GM19043 (cell line): ENCODE data around the gene TMEM80.
"Not testable (repeated sequence)": the region's sequence is repeated elsewhere in the genome, so short reads cannot be mapped to it uniquely, and the experiment has no call there.

Source experiments
- ATAC-seq: cut with Tn5 transposase; IDR thresholded peaks from one replicate; pipeline ENCODE4 v1.9.1; 2021; ENCODE audit warnings: low read depth; ENCODE audit not compliant: unreplicated experiment

TMEM80 gene

GRCh38 chr11:679271-680207, 16.1 kb upstream of the TMEM80 start:
- ATAC-seq = no peak

GRCh38 chr11:680476-680875, 15.1 kb upstream of the TMEM80 start:
- no peak for ATAC-seq

- no peak for ATAC-seq
Observed at GRCh38 chr11:680970-681369, 14.6 kb upstream of the TMEM80 start.

- ATAC-seq = no peak
Observed at GRCh38 chr11:686451-687243, 9.0 kb upstream of the TMEM80 start.

GRCh38 chr11:687751-688150, 7.9 kb upstream of the TMEM80 start:
- no peak for ATAC-seq

GRCh38 chr11:688681-689080, 6.9 kb upstream of the TMEM80 start:
- no peak for ATAC-seq

GRCh38 chr11:689625-690024, 6.0 kb upstream of the TMEM80 start:
- ATAC-seq = no peak

- ATAC-seq = not testable (repeated sequence)
Observed at GRCh38 chr11:690244-690643, 5.4 kb upstream of the TMEM80 start.

- ATAC-seq = no peak
Observed at GRCh38 chr11:690738-691633, 4.6 kb upstream of the TMEM80 start.

- no peak for ATAC-seq
Observed at GRCh38 chr11:691710-692590, 3.7 kb upstream of the TMEM80 start.

GRCh38 chr11:692824-693414, 2.7 kb upstream of the TMEM80 start:
- ATAC-seq = no peak

GRCh38 chr11:693415-693831, 2.2 kb upstream of the TMEM80 start:
- no peak for ATAC-seq

- ATAC-seq = no peak
Observed at GRCh38 chr11:693887-694562, 1.6 kb upstream of the TMEM80 start.

GRCh38 chr11:694563-695287, 891 bp upstream of the TMEM80 start, which contains the start of gene DEAF1:
Gene DEAF1, minus strand, starts transcription at chr11:695222. Its CDS starts 175 bp downstream, at chr11:695047.
- ATAC-seq = peak; percentile 79

- no peak for ATAC-seq
Observed at GRCh38 chr11:695288-695537, 403 bp upstream of the TMEM80 start.

GRCh38 chr11:696955-697491, 1.4 kb downstream of the TMEM80 start:
- ATAC-seq = no peak

- no peak for ATAC-seq
Observed at GRCh38 chr11:697811-698311, 2.2 kb downstream of the TMEM80 start.
